Measurements from ENCODE around the gene XYLB.

The XYLB gene

GRCh38 chr3:38311476-38311875, 35.1 kb upstream of the XYLB start:
- no peak overlapping the region for H3K4me3 ChIP-seq (ENCODE audit: low read depth, low read length)
- DNase-seq (ENCODE audit: low read depth) = no peak
- no peak for TF ChIP-seq CTCF (IDR thresholded peaks at IDR 0.05; ENCODE audit: insufficient read depth, low read depth, low read length, missing control alignments)

- no peak for TF ChIP-seq CTCF (IDR thresholded peaks at IDR 0.05; ENCODE audit: insufficient read depth, low read depth, low read length, missing control alignments)
- no peak overlapping the region for H3K4me3 ChIP-seq (ENCODE audit: low read depth, low read length)
- DNase-seq (ENCODE audit: low read depth) = no peak
Measured at GRCh38 chr3:38311941-38312340, 34.6 kb upstream of the XYLB start.

- no peak for TF ChIP-seq CTCF (IDR thresholded peaks at IDR 0.05; ENCODE audit: insufficient read depth, low read depth, low read length, missing control alignments)
- H3K4me3 ChIP-seq (ENCODE audit: low read depth, low read length) = no peak overlapping the region
- DNase-seq (ENCODE audit: low read depth) = no peak
Measured at GRCh38 chr3:38312356-38312755, 34.2 kb upstream of the XYLB start.

- no peak overlapping the region for H3K4me3 ChIP-seq (ENCODE audit: low read depth, low read length)
- no peak for DNase-seq (ENCODE audit: low read depth)
- TF ChIP-seq CTCF (IDR thresholded peaks at IDR 0.05; ENCODE audit: insufficient read depth, low read depth, low read length, missing control alignments) = no peak
Measured at GRCh38 chr3:38313263-38313662, 33.3 kb upstream of the XYLB start.

- DNase-seq (ENCODE audit: low read depth) = no peak
Measured at GRCh38 chr3:38313695-38314094, 32.9 kb upstream of the XYLB start.

GRCh38 chr3:38314112-38314763, 32.3 kb upstream of the XYLB start:
- no peak for DNase-seq (ENCODE audit: low read depth)
- TF ChIP-seq CTCF (IDR thresholded peaks at IDR 0.05; ENCODE audit: insufficient read depth, low read depth, low read length, missing control alignments) = no peak
- no peak overlapping the region for H3K4me3 ChIP-seq (ENCODE audit: low read depth, low read length)

More at GRCh38 chr3:38313695-38314094, 32.9 kb upstream of the XYLB start:
- no peak for TF ChIP-seq CTCF (IDR thresholded peaks at IDR 0.05; ENCODE audit: insufficient read depth, low read depth, low read length, missing control alignments)
- H3K4me3 ChIP-seq (ENCODE audit: low read depth, low read length) = no peak overlapping the region
